ENCODE results near the gene CYTH2. TPM values are rescaled to one million over a fixed set of nuclear protein-coding genes. Genes with fewer than 3 reads are reported as not detected.

Gene CYTH2
- total and polyA plus RNA-seq, 2 of the 8 experiments (the other 6 are each of a cell fraction or from before 2014, with no cell fraction given), result 43.7 to 71.4 TPM

GRCh38 chr19:48421548-48421947 is 47.6 kb upstream of the CYTH2 start:
- no peak overlapping the region for H4K5ac ChIP-seq (ENCODE audit: insufficient read length, low read depth, low read length)
- H4K20me1 ChIP-seq (replicated peaks in 1 of 2; ENCODE audit: control insufficient read depth in 1 of 2, insufficient read depth in 2 of 2, low read length in 2 of 2), result peaks cover 0 to 1% of the 10 kb centered on the region in 2 experiments
- no peaks in the 10 kb centered on the region for H3K79me2 ChIP-seq (ENCODE audit: control insufficient read depth in 1 of 2, insufficient read depth in 2 of 2, low read length in 2 of 2)
- no peak overlapping the region for H3K4me2 ChIP-seq (ENCODE audit: insufficient read depth in 1 of 2, low read depth in 2 of 2, low read length in 2 of 2)
- no peak overlapping the region for H3K14ac ChIP-seq (ENCODE audit: insufficient read length)
- no peak overlapping the region for H3K4ac ChIP-seq (replicated peaks; ENCODE audit: insufficient read length, low read depth, low read length)
- H4K8ac ChIP-seq (ENCODE audit: extremely low read depth, insufficient read depth, low read length), result no peak overlapping the region
- no peak overlapping the region for H3K4me3 ChIP-seq (ENCODE audit: extremely low read depth in 1 of 4, insufficient read depth in 2 of 4, low read depth in 3 of 4, low read length in 4 of 4)
- no peak overlapping the region for H2BK12ac ChIP-seq (ENCODE audit: low read depth, low read length)
- H3K36me3 ChIP-seq (ENCODE audit: control insufficient read depth in 2 of 4, insufficient read depth in 4 of 4, low read length in 3 of 4), result no peaks in the 10 kb centered on the region
- no peak overlapping the region for H3K27ac ChIP-seq (ENCODE audit: low read depth, low read length)
- TF ChIP-seq CREB1 (IDR thresholded peaks at IDR 0.05), result no peak
- TF ChIP-seq RFX5 (IDR thresholded peaks at IDR 0.05; ENCODE audit: borderline replicate concordance, low read depth, low read length), result no peak
- TF ChIP-seq SRF (IDR thresholded peaks at IDR 0.05; ENCODE audit: low read depth, low read length), result no peak
- TF ChIP-seq SIX5 (IDR thresholded peaks at IDR 0.05; ENCODE audit: low read depth, low read length), result no peak
- no peak for TF ChIP-seq SP1 (IDR thresholded peaks at IDR 0.05; ENCODE audit: low read depth, low read length)
- no peak for TF ChIP-seq BACH1 (IDR thresholded peaks at IDR 0.05; ENCODE audit: low read length)
- TF ChIP-seq SP4 (IDR thresholded peaks at IDR 0.05; ENCODE audit: low read length), result no peak
- no peak for TF ChIP-seq POLR2AphosphoS5 (IDR thresholded peaks at IDR 0.05; ENCODE audit: low read depth, low read length)
- TF ChIP-seq E2F6 (IDR thresholded peaks at IDR 0.05), result no peak
- no peak overlapping the region for H3K9ac ChIP-seq (replicated peaks in 1 of 4; ENCODE audit: extremely low read depth in 1 of 4, low read depth in 3 of 4, low read length in 3 of 4)
- no peaks in the 10 kb centered on the region for H3K27me3 ChIP-seq (replicated peaks in 1 of 4; ENCODE audit: control insufficient read depth in 3 of 4, extremely low read depth in 1 of 4, insufficient read depth in 3 of 4, low read length in 3 of 4)
- no peaks in the 10 kb centered on the region; the same call in 1 of the 2 replicates for H3K79me1 ChIP-seq (ENCODE audit: low read depth, low read length)
- H3K18ac ChIP-seq (ENCODE audit: extremely low read depth, low read length), result no peak overlapping the region
- H3K23ac ChIP-seq (ENCODE audit: insufficient read length), result no peak overlapping the region
- H4K91ac ChIP-seq (replicated peaks; ENCODE audit: insufficient read length, low read length), result no peak overlapping the region
- DNase-seq (ENCODE audit: low read depth in 1 of 2, low spot score in 2 of 2) (no peak), FAIRE-seq (no peak)
- ChIA-PET POLR2A (ENCODE audit: partially characterized antibody) (interaction anchor here (0.6 kb wide), 1 partner anchor 37 kb away, joined by 3 read pairs; no protein-coding TSS in a partner anchor), CTCF (ENCODE audit: partially characterized antibody) (interaction anchor here (0.9 to 3.2 kb wide), 3 partner anchors 9 to 31 kb away, joined by 3 to 12 read pairs (median 6); partner anchors contain the start of gene KDELR1)
- H3K4me1 ChIP-seq (replicated peaks in 1 of 4; ENCODE audit: control insufficient read depth in 3 of 4, insufficient read depth in 4 of 4, low read length in 3 of 4), result peaks cover 0 to 5% (median 3%) of the 10 kb centered on the region in 4 experiments; a peak in 4 of 7 replicates
- no peaks in the 10 kb centered on the region for H3K9me3 ChIP-seq (ENCODE audit: insufficient read depth in 2 of 2, low read depth in 1 of 2, low read length in 1 of 2)
- 90% methylated on average over 16 of the region's 16 CpGs; no CpG with 5 or more reads in 1 of the 2 experiments for WGBS, 2 experiments (ENCODE audit: extremely low coverage in 1 of 2, insufficient coverage in 1 of 2, insufficient read length in 1 of 2, insufficient replicate concordance in 2 of 2, low coverage in 1 of 2, low lambda C conversion rate in 2 of 2, missing lambda C conversion rate in 1 of 2)
- no peak overlapping the region for H2BK20ac ChIP-seq (ENCODE audit: low read length)
- no peak overlapping the region for H2BK5ac ChIP-seq (ENCODE audit: low read depth, low read length)
- no peak overlapping the region for H2AFZ ChIP-seq (ENCODE audit: low read length)
- no peak overlapping the region for H2BK15ac ChIP-seq (ENCODE audit: low read length)
- no peaks in the 10 kb centered on the region for H3K23me2 ChIP-seq (ENCODE audit: low read depth, low read length)
- H2AK5ac ChIP-seq (ENCODE audit: low read depth, low read length), result no peak overlapping the region
- no peak overlapping the region for H3K56ac ChIP-seq (replicated peaks; ENCODE audit: insufficient read length, low read depth, low read length)
- H2BK120ac ChIP-seq (replicated peaks; ENCODE audit: low read depth, low read length), result no peak overlapping the region
